Adrenal gland (tissue), 5 donors: Measurements from ENCODE around the gene RASGEF1C.

ENCODE experiments used
- CTCF ChIP-seq, 6 experiments: fragments of 450-650 bp in 4 of 6; fragments of 200-600 bp in 2 of 6; sonication (generic) in 1 of 6; IDR thresholded peaks; 1 replicate in 5 of 6; 2 replicates in 1 of 6; pipeline versions ENCODE4 v1.5.1 to v1.8.0; 2016 to 2021; ENCODE audit warnings: antibody characterized with exemption in 6 of 6, mild to moderate bottlenecking in 2 of 6, moderate library complexity in 1 of 6
- POLR2A ChIP-seq, 2 donors: fragments of 450-650 bp; IDR thresholded peaks; one replicate each; pipeline ENCODE4 v1.6.1; 2017; ENCODE audit warnings: antibody characterized with exemption in 2 of 2, mild to moderate bottlenecking in 2 of 2, moderate library complexity in 1 of 2
- donor health status: DM: no; HTN: no; CAD: no.

- no peak for TF ChIP-seq CTCF (IDR thresholded peaks at IDR 0.05)
- no peak for TF ChIP-seq POLR2A (IDR thresholded peaks at IDR 0.05)
These were observed 4.7 kb downstream of the RASGEF1C start for GRCh38 chr5:180204276-180204819.
